ENCODE results near the gene APEX1.

APEX1 gene

DNA sequence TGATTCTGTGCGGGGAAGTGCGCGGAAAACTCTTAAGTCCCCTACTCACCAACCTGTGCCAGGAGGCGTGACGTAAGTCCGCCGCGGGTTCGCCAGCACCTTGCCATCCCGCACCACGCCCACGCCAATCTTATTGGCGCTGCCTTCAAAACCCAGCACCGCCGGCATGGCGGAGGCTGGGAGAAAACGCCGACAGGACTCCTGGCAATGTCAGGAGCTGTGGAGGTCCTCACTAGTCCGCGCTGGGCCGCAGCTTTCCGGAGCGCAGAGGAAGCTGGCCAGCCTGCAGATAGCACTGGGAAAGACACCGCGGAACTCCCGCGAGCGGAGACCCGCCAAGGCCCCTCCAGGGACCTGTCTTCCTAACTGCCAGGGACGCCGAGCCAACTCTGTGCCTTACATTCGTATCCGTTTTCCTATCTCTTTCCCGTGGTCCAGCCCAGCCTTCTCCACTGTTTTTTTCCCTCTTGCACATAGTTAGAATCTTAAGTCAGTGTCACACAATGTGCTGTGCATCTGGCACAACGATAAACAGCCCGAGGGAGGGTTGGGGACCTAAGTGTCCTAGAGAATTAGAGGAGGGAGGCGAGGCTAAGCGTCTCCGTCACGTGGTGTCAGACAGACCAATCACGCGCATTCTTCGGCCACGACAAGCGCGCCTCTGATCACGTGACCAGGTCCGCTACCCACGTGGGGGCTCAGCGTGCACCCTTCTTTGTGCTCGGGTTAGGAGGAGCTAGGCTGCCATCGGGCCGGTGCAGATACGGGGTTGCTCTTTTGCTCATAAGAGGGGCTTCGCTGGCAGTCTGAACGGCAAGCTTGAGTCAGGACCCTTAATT, at the start of gene APEX1, which contains the start of gene OSGEP:
APEX1 (plus strand) TSS at position 711 of the 839 bp plus-strand sequence. CDS start 420 bp downstream, outside the sequence.
OSGEP (minus strand) TSS at position 297 of the 839 bp plus-strand sequence; CDS start at position 168, 129 bp downstream.
- peak; percentile 94 for DNase-seq (ENCODE audit: low spot score)

DNA sequence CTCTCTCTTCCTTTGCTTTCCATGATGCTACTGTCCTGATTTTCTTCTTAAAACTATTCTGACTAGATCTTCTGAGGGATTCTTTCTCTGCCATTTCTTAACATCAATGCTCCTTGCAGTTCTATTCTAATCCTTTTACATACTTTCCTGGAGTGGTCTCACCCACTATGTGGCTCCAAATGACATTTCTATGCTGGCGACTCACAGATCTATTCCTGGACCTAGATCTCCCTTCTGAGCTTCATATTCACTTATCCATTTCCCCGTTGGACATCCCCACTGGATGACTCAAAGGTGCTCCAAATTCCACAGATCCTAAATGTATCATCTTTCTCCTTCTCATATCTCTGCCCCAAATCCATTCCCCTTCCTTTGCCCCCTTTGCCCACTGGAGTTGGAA, 45.8 kb upstream of the APEX1 start:
- DNase-seq (ENCODE audit: low spot score) = no peak

DNA sequence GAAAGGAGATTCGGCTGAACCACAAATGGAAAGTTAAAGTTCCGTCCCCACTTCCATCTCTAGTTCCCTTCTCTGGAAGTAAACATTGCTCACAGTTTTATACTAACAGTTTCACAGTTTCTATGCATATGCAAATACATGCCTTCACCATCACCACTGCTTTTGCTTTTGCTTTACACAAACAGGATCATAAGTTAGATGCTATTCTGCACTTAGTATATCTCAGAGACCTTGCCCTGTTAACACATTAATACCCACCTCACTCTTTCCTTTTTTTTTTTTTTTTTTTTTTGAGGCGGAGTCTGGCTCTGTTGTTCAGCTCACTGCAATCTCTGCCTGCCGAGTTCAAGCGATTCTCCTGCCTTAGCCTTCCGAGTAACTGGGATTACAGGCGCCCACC, 42.6 kb upstream of the APEX1 start:
- no peak for DNase-seq (ENCODE audit: low spot score)

DNA sequence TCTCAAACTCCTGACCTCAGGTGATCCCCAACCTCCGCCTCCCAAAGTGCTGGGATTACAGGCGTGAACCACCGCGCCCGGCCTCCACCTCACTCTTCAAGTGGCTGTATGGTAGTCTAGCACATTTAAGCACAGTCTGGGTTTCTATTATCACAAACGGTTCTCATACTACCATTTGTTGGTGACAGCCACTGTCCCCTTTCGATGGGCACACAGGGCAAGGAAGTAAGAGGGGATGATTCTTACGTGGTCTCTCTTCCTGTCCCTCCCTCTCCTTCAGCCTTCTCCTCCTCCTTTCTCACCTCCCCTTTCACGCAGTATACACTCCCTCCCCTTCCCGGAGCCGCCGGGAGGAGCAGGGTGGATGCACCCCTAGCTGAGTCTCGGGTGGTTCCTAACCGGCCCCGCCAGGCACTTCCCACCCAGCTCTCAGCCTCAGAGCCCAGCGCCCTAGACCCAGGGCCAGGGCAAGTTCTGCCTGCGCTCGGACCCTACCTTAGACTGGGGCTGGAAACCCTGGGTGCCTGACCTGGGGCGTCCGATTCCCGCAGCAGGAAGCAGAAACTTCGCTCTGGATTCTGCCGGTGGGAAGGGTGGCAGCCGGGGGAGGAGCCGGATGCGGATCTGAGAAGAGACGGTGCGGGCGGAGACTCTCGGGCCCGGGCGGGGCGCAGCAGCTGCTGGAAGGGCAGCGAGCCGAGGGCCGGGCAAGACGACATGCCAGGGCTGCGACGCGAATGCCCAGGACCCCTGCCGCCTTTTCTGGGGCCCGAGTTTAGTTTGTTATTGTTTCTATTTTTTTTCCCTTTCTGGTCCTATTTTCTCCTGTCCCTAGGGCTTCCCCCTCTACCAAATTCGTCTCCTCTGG, 41.9 kb upstream of the APEX1 start, which contains the start of gene TEP1:
TEP1 (minus strand) TSS at position 626 of the 868 bp plus-strand sequence. CDS start 5,062 bp downstream, outside the sequence.
- DNase-seq (ENCODE audit: low spot score) = peak; percentile 90

DNA sequence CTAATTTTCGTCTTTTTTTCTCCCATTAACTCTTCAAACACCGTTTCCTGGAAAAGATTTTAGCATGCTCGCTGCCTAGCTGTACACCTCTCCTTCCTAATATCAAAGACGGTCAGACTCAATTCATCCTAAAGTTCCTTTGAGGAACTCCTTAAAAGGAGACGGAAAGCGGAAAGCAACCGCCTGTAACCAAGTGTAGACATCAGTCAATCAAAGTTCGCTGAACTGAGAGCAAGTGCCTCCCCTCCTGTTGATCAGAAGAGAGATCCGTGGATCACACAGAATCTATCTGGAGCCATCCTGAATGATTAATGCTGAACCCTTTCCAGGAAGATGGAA, 41.3 kb upstream of the APEX1 start:
- no peak for DNase-seq (ENCODE audit: low spot score)

DNA sequence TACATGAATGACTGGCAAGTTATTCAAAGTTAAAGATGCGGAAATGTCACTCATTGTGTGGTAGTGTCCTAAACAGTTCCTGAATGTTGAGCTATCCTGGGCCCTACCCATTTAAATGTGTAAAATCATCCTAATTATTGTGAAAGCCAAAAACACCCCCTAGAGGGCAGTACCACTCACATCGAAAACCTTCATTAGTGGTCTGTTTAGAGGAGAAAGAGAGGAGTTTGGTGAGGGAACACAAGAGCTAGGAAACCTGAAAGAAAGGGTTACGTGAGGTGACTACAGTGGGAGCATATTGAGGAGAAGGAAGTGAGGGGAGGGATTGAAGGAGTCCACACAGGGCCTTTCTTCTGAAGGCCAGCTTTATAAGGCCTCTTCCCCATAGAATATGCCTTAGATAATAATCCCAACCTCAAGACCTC, 39.2 kb upstream of the APEX1 start:
- peak; percentile 54 for DNase-seq (ENCODE audit: low spot score)

DNA sequence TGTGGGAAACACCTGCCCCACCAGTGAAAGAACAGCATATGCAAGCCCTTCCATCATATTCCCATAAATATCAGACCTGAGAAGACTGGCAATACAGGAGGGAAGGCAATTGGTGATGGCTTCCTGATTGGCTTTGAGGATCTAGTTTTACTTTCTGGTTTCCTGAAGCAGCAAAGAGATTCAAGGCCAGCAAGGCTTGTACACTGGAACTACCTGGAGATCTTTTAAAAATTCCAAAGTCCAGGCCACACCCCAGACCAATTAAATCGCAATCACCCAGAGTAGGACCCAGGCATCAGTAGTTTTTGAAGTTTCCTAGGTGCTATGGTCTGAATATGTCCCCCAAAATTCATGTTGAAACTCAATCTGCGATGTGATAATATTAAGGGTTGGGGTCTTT, 38.8 kb upstream of the APEX1 start:
- DNase-seq (ENCODE audit: low spot score) = no peak

DNA sequence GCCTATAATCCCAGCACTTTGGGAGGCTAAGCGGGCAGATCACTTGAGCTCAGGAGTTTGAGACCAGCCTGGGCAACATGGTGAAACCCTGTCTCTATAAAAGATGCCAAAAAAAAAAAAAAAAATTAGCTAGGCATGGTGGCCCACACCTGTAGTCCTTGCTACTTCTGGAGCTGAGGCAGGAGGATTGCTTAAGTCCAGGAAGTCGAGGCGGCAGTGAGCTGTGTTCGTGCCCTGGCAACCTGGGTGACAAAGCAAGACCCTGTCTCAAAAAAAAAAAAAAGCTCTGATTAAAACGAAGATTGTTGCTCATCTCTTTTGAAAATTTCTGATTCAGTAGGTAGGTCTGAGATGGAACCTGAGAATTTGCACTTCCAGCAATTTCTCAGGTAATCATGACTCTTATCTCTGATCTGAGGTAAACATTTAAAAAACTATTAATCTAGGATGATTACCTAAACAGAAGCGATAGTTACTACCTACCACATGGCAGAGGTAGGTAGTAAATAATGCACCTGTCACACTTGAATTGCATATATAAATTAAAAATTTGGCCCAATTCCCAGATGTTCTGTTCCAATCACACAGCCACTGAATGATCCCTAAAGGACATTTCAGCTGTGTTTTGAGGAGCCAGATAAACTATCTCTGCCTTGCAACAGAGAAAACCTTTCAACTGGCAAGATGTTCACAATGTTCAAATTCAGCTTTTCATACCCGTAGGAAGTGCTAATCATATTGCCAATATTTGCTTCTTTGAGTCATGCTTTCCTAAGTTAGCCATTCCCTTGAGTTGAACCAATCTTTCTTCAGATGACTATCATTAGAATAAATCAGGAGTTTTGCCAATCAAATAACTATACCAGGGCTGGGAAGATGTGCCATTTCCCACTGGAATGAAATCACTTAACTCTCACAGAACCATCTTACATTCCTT, 37.5 kb upstream of the APEX1 start:
- no peak for DNase-seq (ENCODE audit: low spot score)

DNA sequence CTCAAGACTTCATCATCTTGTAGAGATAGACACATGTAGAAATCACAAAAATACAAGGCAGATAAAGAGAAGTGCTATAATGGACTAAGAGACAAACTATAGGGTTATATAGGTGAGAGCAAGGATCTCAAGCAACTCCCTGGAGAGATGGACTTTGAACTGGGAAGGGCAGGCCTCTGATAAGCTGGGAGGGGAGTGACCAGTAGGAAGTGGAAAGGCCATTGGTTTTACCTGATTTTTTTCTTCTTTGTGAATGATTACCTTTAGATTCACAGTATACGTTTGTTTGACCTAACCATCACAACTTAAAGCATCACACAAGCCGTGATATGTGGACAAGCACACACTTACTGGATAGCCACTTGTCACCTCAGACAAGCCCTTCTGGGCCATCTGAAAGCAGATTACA, 36.5 kb upstream of the APEX1 start:
- DNase-seq (ENCODE audit: low spot score) = no peak

DNA sequence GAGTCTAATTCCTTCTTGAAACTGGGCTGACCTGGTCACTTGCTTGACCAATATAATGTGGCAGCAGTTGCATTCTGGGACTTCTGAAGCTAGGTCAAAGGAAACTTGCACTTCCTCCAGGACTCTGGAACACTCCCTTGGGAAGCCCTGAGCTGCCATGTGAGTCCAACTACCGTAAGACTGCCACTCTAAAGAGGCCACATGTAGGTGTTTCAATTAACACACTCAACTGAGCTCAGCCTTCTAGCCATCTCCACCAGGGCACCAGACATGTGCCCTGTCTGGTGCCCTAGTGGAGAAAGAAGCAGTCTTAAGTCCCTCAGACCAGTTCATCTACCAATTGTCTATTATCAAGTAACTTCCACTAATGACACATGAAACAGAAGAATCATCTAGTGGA, 35.6 kb upstream of the APEX1 start:
- DNase-seq (ENCODE audit: low spot score) = no peak

DNA sequence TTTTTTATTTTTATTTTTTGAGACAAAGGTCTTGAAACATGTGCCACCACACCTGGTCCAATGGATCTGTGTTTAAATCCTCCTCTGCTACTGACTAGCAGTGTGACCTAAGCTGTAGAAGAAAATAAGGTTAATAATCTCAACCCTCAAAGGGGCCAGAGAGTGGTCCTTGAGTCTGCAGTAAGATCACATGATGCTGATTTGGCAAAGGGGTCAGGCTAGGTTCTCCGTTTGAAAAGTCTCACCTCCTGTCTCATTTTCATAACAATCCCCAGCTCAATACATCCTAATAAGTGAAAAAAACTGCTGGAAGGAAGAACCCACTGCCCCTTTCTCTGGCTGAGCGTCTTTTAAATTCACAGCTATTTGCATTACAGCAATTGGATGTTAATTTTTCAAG, 33.8 kb upstream of the APEX1 start:
- DNase-seq (ENCODE audit: low spot score) = no peak

DNA sequence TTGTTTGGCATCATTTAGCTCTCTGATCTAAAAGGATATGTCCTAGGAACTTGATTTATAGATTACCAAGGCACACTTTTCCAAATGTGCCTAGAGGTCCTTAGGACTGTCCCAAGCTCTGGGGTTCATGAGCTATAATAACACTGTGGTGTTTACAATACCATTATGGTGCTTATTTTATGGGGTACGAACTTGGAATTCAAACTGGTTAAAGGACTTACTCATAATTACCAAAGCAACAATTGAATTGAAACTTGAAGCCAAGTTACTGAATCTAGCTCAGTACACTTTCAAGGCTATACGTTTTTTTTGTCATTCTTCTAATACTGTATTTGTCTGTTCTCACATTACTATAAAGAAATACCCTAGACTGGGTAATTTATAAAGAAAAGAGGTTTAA, 32.1 kb upstream of the APEX1 start:
- no peak for DNase-seq (ENCODE audit: low spot score)

DNA sequence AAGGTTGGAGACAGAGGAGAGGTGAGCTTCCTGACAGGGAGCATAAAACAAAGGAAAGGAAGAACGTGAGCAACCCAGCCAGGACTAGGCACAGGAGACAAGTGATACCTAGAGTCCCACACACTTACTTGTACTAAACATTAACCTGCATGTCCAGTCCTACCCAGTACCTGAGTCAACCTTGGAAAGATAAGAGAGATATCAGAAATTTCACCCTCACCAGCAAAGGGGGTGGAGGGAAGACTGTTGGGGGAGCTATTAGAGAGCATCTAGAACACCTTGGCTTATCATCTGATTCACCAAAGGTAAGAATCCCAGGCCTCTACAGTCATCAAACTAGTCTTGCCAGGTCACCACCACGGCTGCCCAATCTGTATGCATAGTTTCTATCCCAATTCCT, 30.2 kb upstream of the APEX1 start:
- no peak for DNase-seq (ENCODE audit: low spot score)

DNA sequence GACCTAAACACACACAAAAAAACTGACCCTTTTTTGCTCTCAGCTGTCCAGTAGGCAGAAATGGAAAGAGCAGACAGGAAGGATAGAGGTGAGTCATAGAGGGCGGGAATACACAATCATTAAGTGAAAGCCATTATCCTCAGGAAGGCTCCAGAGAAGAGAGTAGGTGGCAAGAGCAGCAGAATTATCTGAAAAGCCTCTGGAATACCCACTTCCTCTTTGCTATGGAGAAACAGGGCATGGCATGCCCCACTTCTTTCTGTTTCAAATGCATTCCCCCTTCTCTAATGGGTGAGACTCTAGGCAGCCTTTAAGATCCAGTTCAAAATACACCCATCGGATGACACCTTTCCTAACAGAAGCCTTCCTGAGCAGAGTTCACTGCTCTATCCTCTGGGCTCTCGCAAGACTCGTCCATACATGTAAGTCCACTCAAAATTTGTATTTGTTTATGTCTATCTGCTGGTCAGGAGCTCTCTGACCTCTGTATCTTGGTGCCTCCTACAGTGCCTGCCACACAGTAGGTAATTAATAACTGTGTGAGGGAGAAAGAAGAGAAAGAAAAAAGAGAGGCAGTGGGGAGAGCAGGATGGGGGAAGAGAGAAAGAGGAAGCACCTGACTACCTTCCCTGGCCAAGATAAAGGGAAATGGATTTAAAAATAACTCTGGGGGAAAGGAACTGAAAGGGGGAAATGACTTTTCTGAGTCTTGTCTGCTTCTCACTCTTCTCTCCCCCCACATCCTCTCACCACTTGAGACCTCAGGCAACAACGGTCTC, 27.6 kb upstream of the APEX1 start:
- no peak for DNase-seq (ENCODE audit: low spot score)

DNA sequence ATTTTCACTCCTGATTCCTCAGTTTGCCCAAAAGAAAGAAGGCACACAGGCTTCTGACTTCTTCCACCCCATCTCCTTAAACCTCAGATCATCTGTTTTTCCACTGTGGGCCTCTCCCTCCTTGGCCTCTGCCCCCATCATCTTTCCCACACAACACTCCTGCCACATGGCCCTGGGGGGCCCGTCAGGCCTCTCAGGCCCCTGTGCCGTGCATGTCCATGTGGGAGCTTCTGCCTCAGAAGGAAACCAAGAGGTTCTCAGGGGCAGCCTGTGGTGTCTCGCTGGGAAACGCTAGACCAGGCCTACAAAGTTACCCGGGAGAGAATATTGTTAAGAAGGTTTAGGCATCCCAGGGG, 27.0 kb upstream of the APEX1 start:
- DNase-seq (ENCODE audit: low spot score) = no peak

DNA sequence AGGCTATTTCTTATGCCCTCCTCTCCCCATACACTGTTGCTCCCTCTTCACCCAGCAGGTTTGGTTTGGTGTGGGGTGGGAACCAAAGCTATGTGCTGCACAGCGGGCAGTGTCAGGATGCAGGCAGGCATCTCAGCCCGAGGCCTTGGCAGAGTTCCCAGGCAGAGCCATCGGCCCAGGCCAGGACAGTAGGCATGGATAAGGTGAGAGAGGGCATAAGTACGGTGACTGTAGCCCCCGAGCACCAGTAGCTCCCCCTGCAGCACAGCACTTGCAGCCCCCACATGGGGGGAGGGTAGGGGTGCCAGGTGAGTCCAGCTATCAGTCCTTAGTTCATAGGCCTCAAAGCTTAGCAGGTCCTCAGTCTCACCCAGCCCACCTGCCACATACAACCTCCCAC, 26.2 kb upstream of the APEX1 start:
- DNase-seq (ENCODE audit: low spot score) = no peak

DNA sequence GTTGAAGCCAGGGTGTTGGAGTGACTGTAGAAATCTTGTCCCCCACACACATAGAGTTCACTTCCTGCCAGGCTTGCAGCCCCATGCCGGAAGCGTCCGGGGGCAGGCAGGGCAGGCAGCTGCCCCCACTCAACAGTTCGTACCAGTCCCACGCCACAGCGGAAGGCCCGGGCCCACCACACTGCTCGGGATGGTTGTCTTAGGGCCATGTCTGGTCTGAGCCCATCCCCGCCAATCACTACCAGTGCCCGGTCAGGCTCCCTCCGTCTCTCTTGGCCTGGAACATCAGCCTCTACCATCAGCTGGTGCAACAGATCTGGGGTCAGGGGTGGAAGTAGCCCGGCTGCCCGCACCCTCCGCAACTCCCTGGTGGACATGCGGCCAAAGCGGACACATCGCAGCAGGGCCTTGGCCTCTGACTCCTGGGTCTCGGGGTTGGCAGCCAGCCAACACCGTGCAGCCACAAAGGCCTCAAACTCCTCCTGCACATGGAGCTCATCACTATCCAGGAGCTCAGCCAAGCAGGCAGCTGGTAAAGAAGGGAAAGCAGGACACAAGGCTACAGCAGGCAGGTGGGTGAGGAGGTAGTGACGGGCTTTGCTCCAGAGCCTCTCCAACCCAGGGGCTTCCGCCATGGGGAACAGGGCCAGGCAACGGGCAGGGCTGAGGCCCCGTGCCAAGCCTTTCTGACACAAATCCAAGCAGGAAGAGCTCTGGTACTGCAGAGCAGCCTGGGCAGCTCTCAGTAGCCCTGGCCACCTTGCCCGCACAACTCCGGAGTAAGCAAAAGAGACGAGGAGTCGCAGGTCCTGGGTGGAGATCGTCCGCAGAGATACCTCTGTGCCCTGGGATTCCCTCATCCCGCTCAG, 25.0 kb upstream of the APEX1 start:
- DNase-seq (ENCODE audit: low spot score) = no peak

DNA sequence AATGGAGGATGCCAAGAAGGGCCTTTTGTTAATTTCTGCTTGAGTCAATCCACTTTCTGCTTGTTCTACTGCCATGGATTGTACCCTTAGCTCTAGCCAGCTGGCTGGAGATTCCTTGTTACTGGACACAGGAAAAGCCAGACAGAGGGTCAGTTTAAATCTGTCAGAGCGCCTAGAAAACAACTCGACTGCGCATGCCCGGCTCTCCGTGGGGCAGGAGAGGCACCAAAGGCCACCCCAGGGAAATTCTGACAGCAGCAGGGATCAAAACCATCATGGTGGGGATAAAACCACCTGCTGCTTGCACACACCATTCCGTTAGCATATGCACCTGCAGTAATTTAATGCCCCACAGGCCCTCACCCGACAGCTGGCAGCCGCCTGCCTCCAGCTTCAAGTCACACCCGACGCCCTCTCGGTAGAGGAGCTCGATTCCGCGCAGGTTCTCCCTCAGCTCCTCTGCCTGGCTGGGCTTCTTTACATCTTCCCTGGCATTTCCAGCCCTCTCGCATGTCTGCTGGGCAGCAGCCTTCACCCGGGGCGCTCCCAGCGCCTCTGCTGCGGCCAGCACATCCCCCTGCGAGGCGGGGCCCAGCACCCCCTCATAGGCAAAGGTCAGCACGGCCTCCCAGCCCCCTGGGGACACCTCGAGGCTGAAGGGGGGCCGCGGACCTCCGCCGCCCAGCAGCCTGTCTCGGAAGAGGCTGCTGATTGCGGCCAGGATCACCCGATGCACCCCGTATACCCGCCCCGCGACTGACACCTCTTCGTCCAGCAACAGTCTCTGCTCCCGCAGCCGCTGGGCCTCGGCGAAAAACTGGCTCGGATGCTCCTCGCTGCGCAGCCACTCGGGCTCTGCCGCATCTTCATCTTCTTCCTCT, 20.1 kb upstream of the APEX1 start:
- DNase-seq (ENCODE audit: low spot score) = no peak
